ENCODE data around the gene ZBTB16. TPM values are rescaled to one million over a fixed set of nuclear protein-coding genes. Genes with fewer than 3 reads are reported as not detected.

The ZBTB16 gene
- total and polyA plus RNA-seq, 8 donors, result 7.9 to 318 (median 55.3) TPM

GRCh38 chr11:114077482-114078305 is 18.2 kb downstream of the ZBTB16 start:
- Histone ChIP-seq H3K9me3 (no peaks in the 10 kb centered on the region), H3K36me3 (peaks cover 16 to 77% (median 71%) of the 10 kb centered on the region in 4 donors), H3K4me3 (peak overlapping the region in 2 of 4 donors; percentile 3 to 39), H3K4me1 (peaks cover 84 to 100% (median 97%) of the 10 kb centered on the region in 4 donors), H3K27ac (peak overlapping the region in 4 of 5 donors; percentile 56 to 81 (median 60)), H3K27me3 (no peaks in the 10 kb centered on the region)
- TF ChIP-seq POLR2AphosphoS5 (IDR thresholded peaks at IDR 0.05) (peak in 1 of 3 donors; percentile 43), POLR2A (IDR thresholded peaks at IDR 0.05) (no peak), CTCF (IDR thresholded peaks at IDR 0.05) (no peak)
- 22 to 46% (median 37%) methylated on average over 9 of the region's 9 CpGs for WGBS, 5 donors
- DNase-seq, result peak in 1 of 2 donors; percentile 56
- intact Hi-C loops (cut with DNase I; ENCODE audit: low total_unique reads), result no loop called here

GRCh38 chr11:114078423-114078822 is 18.9 kb downstream of the ZBTB16 start:
- no peaks in the 10 kb centered on the region for H3K27me3 ChIP-seq
- H3K4me3 ChIP-seq, result peak overlapping the region in 2 of 4 donors; percentile 8 to 39
- WGBS, 5 donors, result 40 to 78% (median 65%) methylated on average over 4 of the region's 4 CpGs
- TF ChIP-seq EP300 (IDR thresholded peaks at IDR 0.05) (no peak), POLR2A (IDR thresholded peaks at IDR 0.05) (no peak), CTCF (IDR thresholded peaks at IDR 0.05) (no peak), POLR2AphosphoS5 (IDR thresholded peaks at IDR 0.05) (no peak)
- H3K27ac ChIP-seq, result peak overlapping the region in 4 of 5 donors; percentile 59 to 81 (median 66)
- DNase-seq, result no peak
- no peaks in the 10 kb centered on the region for H3K9me3 ChIP-seq
- H3K4me1 ChIP-seq, result peaks cover 85 to 100% (median 98%) of the 10 kb centered on the region in 4 donors
- intact Hi-C loops (cut with DNase I; ENCODE audit: low total_unique reads), result no loop called here
- peaks cover 16 to 80% (median 74%) of the 10 kb centered on the region in 4 donors for H3K36me3 ChIP-seq

- Histone ChIP-seq H3K4me1 (peaks cover 87 to 100% (median 98%) of the 10 kb centered on the region in 4 donors), H3K36me3 (peaks cover 19 to 70% (median 70%) of the 10 kb centered on the region in 4 donors), H3K4me3 (peak overlapping the region in 3 of 4 donors; percentile 6 to 35 (median 9)), H3K27ac (peak overlapping the region; percentile 42 to 81 (median 61)), H3K9me3 (no peaks in the 10 kb centered on the region), H3K27me3 (no peaks in the 10 kb centered on the region)
- 55 to 66% (median 64%) methylated on average over 6 of the region's 6 CpGs for WGBS, 5 donors
- DNase-seq, result no peak
- intact Hi-C loops (cut with DNase I; ENCODE audit: low total_unique reads), result loop anchor here (10.0 kb wide), 1 partner anchor 55 kb away; no protein-coding TSS in a partner anchor
- no peak for TF ChIP-seq EP300 (IDR thresholded peaks at IDR 0.05)
- no peak for TF ChIP-seq POLR2AphosphoS5 (IDR thresholded peaks at IDR 0.05)
- TF ChIP-seq POLR2A (IDR thresholded peaks at IDR 0.05), result peak in 1 of 4 donors; percentile 36
- TF ChIP-seq CTCF (IDR thresholded peaks at IDR 0.05), result no peak
Measured at GRCh38 chr11:114079511-114080065, 20.1 kb downstream of the ZBTB16 start.

GRCh38 chr11:114080219-114080618 is 20.7 kb downstream of the ZBTB16 start:
- Histone ChIP-seq H3K27me3 (no peaks in the 10 kb centered on the region), H3K9me3 (no peaks in the 10 kb centered on the region), H3K36me3 (peaks cover 18 to 64% (median 63%) of the 10 kb centered on the region in 4 donors), H3K4me3 (peak overlapping the region in 2 of 4 donors; percentile 9 to 35), H3K4me1 (peaks cover 94 to 100% (median 98%) of the 10 kb centered on the region in 4 donors), H3K27ac (peak overlapping the region; percentile 42 to 81 (median 61))
- no peak for DNase-seq
- TF ChIP-seq POLR2AphosphoS5 (IDR thresholded peaks at IDR 0.05) (peak in 2 of 3 donors; percentile 51 to 54), CTCF (IDR thresholded peaks at IDR 0.05) (no peak)
- intact Hi-C loops (cut with DNase I; ENCODE audit: low total_unique reads), result loop anchor here (10.0 kb wide), 1 partner anchor 55 kb away; no protein-coding TSS in a partner anchor
- whole genome bisulfite sequencing, 5 donors, result 53 to 76% (median 68%) methylated on average over 5 of the region's 5 CpGs

Data from stomach (tissue), 9 donors.